ENCODE data around the gene AMER1. TPM values are rescaled to one million over a fixed set of nuclear protein-coding genes. Genes with fewer than 3 reads are reported as not detected.

The AMER1 gene
- total and polyA plus RNA-seq, 2 of the 8 experiments (the other 6 are each of a cell fraction or from before 2014, with no cell fraction given), result 3.3 to 9.4 TPM

GRCh38 chrX:64191281-64192010 is 14.1 kb downstream of the AMER1 start (continued):
- TF ChIP-seq CHD7 (IDR thresholded peaks at IDR 0.05; ENCODE audit: insufficient replicate concordance, low read length), result no peak
- TF ChIP-seq RFX5 (IDR thresholded peaks at IDR 0.05; ENCODE audit: borderline replicate concordance, low read depth, low read length), result no peak
- TF ChIP-seq SUZ12 (IDR thresholded peaks at IDR 0.05; ENCODE audit: low read length), result no peak
- no peak for TF ChIP-seq SIX5 (IDR thresholded peaks at IDR 0.05; ENCODE audit: low read depth, low read length)
- no peak for TF ChIP-seq HDAC6 (IDR thresholded peaks at IDR 0.05; ENCODE audit: low read depth, low read length)
- no peak for TF ChIP-seq ATF2 (IDR thresholded peaks at IDR 0.05; ENCODE audit: low read length)
- no peak for TF ChIP-seq SIN3A (conservative IDR thresholded peaks at IDR 0.05 in 1 of 2, IDR thresholded peaks at IDR 0.05 in 1 of 2; ENCODE audit: low read depth in 1 of 2, low read length in 2 of 2)
- TF ChIP-seq TCF12 (IDR thresholded peaks at IDR 0.05; ENCODE audit: low read depth, low read length), result no peak

Measured in H1 (cell line).